Testis (tissue), 2 donors: ENCODE data around the gene KDM6A.

ENCODE experiments used
- CTCF ChIP-seq, 3 experiments: fragments of 450-650 bp in 2 of 3; fragments of 200-600 bp in 1 of 3; sonication (generic) in 1 of 3; IDR thresholded peaks; one replicate each; pipeline ENCODE4 v1.5.1; 2016 to 2019; ENCODE audit warnings: antibody characterized with exemption in 3 of 3, mild to moderate bottlenecking in 2 of 3, moderate library complexity in 1 of 3
- POLR2A ChIP-seq: fragments of 450-650 bp; IDR thresholded peaks from one replicate; pipeline ENCODE4 v1.6.1; 2017; ENCODE audit warnings: antibody characterized with exemption, mild to moderate bottlenecking, moderate library complexity

- no peak for TF ChIP-seq CTCF (IDR thresholded peaks at IDR 0.05)
- no peak for TF ChIP-seq POLR2A
Measured at GRCh38 chrX:44904542-44905115, 31.6 kb downstream of the KDM6A start.
